H9 (cell line): ENCODE results near the gene PFN1. TPM values are rescaled to one million over a fixed set of nuclear protein-coding genes. Genes with fewer than 3 reads are reported as not detected.

Source experiments
- DNase-seq: peaks from one replicate; pipeline ENCODE4 v3.0.0-alpha.2; 2017
- H2AFZ ChIP-seq: one replicate; pipeline ENCODE4 v1.6.1; 2013; ENCODE audit warnings: mild to moderate bottlenecking, low read length, control low read depth, moderate library complexity
- H2AK5ac ChIP-seq: 2 replicates; pipeline ENCODE4 v1.6.1; 2013; ENCODE audit warnings: low read length, control low read depth, mixed read lengths; ENCODE audit not compliant: insufficient read length
- H2BK120ac ChIP-seq: one replicate; pipeline ENCODE4 v1.6.1; 2013; ENCODE audit warnings: low read depth, mild to moderate bottlenecking, low read length, control low read depth, inconsistent platforms; ENCODE audit not compliant: poor library complexity, severe bottlenecking
- H2BK12ac ChIP-seq: 2 replicates; pipeline ENCODE4 v1.6.1; 2013; ENCODE audit warnings: low read length, control low read depth, mixed read lengths, low read depth; ENCODE audit not compliant: insufficient read length
- H2BK15ac ChIP-seq: 2 replicates; pipeline ENCODE4 v1.6.1; 2013; ENCODE audit warnings: low read depth, low read length, control low read depth
- H2BK20ac ChIP-seq: one replicate; pipeline ENCODE4 v1.6.1; 2013; ENCODE audit warnings: low read depth, mild to moderate bottlenecking, low read length, control low read depth, inconsistent platforms; ENCODE audit not compliant: poor library complexity, severe bottlenecking
- H2BK5ac ChIP-seq: 2 replicates; pipeline ENCODE4 v1.6.1; 2013; ENCODE audit warnings: low read length, control low read depth, mixed read lengths; ENCODE audit not compliant: insufficient read length
- H3K14ac ChIP-seq: 2 replicates; pipeline ENCODE4 v1.6.1; 2013; ENCODE audit warnings: low read length, control low read depth; ENCODE audit not compliant: insufficient read depth
- H3K18ac ChIP-seq: 2 replicates; pipeline ENCODE4 v1.6.1; 2013; ENCODE audit warnings: low read depth, mild to moderate bottlenecking, mixed read lengths, low read length, control low read depth; ENCODE audit not compliant: insufficient read length
- H3K23ac ChIP-seq: 2 replicates; pipeline ENCODE4 v1.6.1; 2013; ENCODE audit warnings: low read length, control low read depth, mixed read lengths, low read depth; ENCODE audit not compliant: insufficient read length
- H3K23me2 ChIP-seq: 2 replicates; pipeline ENCODE4 v1.6.1; 2013; ENCODE audit warnings: low read depth, mild to moderate bottlenecking, mixed read lengths, low read length, control low read depth; ENCODE audit not compliant: insufficient read length, poor library complexity, severe bottlenecking
- H3K27ac ChIP-seq: 2 replicates; pipeline ENCODE4 v1.5.1; 2013; ENCODE audit warnings: low read length, control low read depth, mixed read lengths, low read depth; ENCODE audit not compliant: insufficient read length
- H3K27me3 ChIP-seq: 2 replicates; pipeline ENCODE4 v1.6.1; 2013; ENCODE audit warnings: low read length, control low read depth, inconsistent platforms; ENCODE audit not compliant: insufficient read depth
- H3K4ac ChIP-seq: 2 replicates; pipeline ENCODE4 v1.6.1; 2013; ENCODE audit warnings: low read depth, mild to moderate bottlenecking, control low read depth, inconsistent platforms, low read length, moderate library complexity
- H3K4me1 ChIP-seq: 2 replicates; pipeline ENCODE4 v1.6.1; 2013; ENCODE audit warnings: low read length, control low read depth, inconsistent platforms; ENCODE audit not compliant: insufficient read depth
- H3K4me2 ChIP-seq: 2 replicates; pipeline ENCODE4 v1.6.1; 2013; ENCODE audit warnings: low read length, control low read depth, mixed read lengths; ENCODE audit not compliant: insufficient read length, insufficient read depth
- H3K56ac ChIP-seq: 2 replicates; pipeline ENCODE4 v1.6.1; 2013; ENCODE audit warnings: low read depth, mild to moderate bottlenecking, mixed read lengths, low read length, control low read depth; ENCODE audit not compliant: insufficient read length
- H3K79me1 ChIP-seq: 2 replicates; pipeline ENCODE4 v1.6.1; 2013; ENCODE audit warnings: low read depth, mild to moderate bottlenecking, moderate library complexity, low read length, control low read depth, inconsistent platforms; ENCODE audit not compliant: insufficient read depth, poor library complexity, severe bottlenecking
- H3K79me2 ChIP-seq: 2 replicates; pipeline ENCODE4 v1.6.1; 2013; ENCODE audit warnings: low read length, control low read depth, inconsistent platforms; ENCODE audit not compliant: insufficient read depth
- H3K9ac ChIP-seq: 2 replicates; pipeline ENCODE4 v1.6.1; 2013; ENCODE audit warnings: low read length, control low read depth, mixed read lengths; ENCODE audit not compliant: insufficient read length; ENCODE audit errors: extremely low read depth
- H3K9me3 ChIP-seq: one replicate; pipeline ENCODE4 v1.6.1; 2013; ENCODE audit warnings: low read depth, low read length, inconsistent platforms; ENCODE audit not compliant: control insufficient read depth
- H3T11ph ChIP-seq: one replicate; pipeline ENCODE4 v1.6.1; 2013; ENCODE audit warnings: mild to moderate bottlenecking, low read length, control low read depth, inconsistent platforms
- H4K20me1 ChIP-seq: one replicate; pipeline ENCODE4 v1.6.1; 2013; ENCODE audit not compliant: control insufficient read depth, insufficient read length, insufficient read depth
- H4K5ac ChIP-seq: 2 replicates; pipeline ENCODE4 v1.6.1; 2013; ENCODE audit warnings: low read depth, mild to moderate bottlenecking, mixed read lengths, low read length, control low read depth; ENCODE audit not compliant: insufficient read length
- H4K8ac ChIP-seq: replicated peaks from 2 replicates; pipeline ENCODE4 v1.6.1; 2013; ENCODE audit warnings: low read length, control low read depth, mixed read lengths, low read depth; ENCODE audit not compliant: insufficient read length
- H4K91ac ChIP-seq: 2 replicates; pipeline ENCODE4 v1.6.1; 2013; ENCODE audit warnings: low read depth, mild to moderate bottlenecking, moderate library complexity, mixed read lengths, low read length, control low read depth; ENCODE audit not compliant: insufficient read length
- H3K27ac Mint-ChIP-seq, 3 experiments: 2 replicates in 2 of 3; 3 replicates in 1 of 3; pipeline ENCODE4 v1.8.0; 2020 to 2021; ENCODE audit warnings: mixed read lengths in 3 of 3, mild to moderate bottlenecking in 1 of 3, moderate library complexity in 1 of 3
- H3K27me3 Mint-ChIP-seq: 2 replicates; pipeline ENCODE4 v1.8.0; 2021; ENCODE audit warnings: low read depth, mild to moderate bottlenecking, moderate library complexity, mixed read lengths
- H3K36me3 Mint-ChIP-seq, 3 experiments: 2 replicates in 2 of 3; 3 replicates in 1 of 3; pipeline ENCODE4 v1.8.0; 2020 to 2021; ENCODE audit warnings: low read depth in 3 of 3, mixed read lengths in 3 of 3; ENCODE audit not compliant: insufficient read depth in 1 of 3
- H3K4me1 Mint-ChIP-seq, 2 experiments: 2 replicates each; pipeline ENCODE4 v1.8.0; 2020; ENCODE audit warnings: mixed read lengths in 2 of 2
- H3K4me3 Mint-ChIP-seq, 2 experiments: 2 replicates in 1 of 2; 3 replicates in 1 of 2; pipeline ENCODE4 v1.8.0; 2020 to 2021; ENCODE audit warnings: mild to moderate bottlenecking in 2 of 2, mixed read lengths in 2 of 2, moderate library complexity in 1 of 2
- H3K9me3 Mint-ChIP-seq, 2 experiments: 2 replicates in 1 of 2; 3 replicates in 1 of 2; pipeline ENCODE4 v1.8.0; 2020; ENCODE audit warnings: mild to moderate bottlenecking in 2 of 2, mixed read lengths in 2 of 2, moderate library complexity in 1 of 2
- WGBS: extraction: QIAGEN DNeasy Blood & Tissue Kit; methylation state at CpG from one replicate; pipeline ENCODE4 v1.1.7; 2013; ENCODE audit warnings: missing lambda C conversion rate, low lambda C conversion rate, mixed read lengths; ENCODE audit not compliant: insufficient read length; ENCODE audit errors: extremely low coverage; 5-methylcytosine and 5-hydroxymethylcytosine counted together
- total RNA-seq: library from RNA; stranded (reverse); gene quantifications from 2 replicates; pipeline ENCODE4 v1.2.1, GENCODE V29; 2021
- TF ChIP-seq, protein P1 (sequence below): fragments of 200-600 bp; sonication (generic); conservative IDR thresholded peaks from 3 replicates; pipeline ENCODE4 v1.8.0; 2021; ENCODE audit warnings: antibody characterized with exemption, mild to moderate bottlenecking

Gene PFN1
- total RNA-seq, 1 experiment from 2014 or later = 1,149 TPM

DNA sequence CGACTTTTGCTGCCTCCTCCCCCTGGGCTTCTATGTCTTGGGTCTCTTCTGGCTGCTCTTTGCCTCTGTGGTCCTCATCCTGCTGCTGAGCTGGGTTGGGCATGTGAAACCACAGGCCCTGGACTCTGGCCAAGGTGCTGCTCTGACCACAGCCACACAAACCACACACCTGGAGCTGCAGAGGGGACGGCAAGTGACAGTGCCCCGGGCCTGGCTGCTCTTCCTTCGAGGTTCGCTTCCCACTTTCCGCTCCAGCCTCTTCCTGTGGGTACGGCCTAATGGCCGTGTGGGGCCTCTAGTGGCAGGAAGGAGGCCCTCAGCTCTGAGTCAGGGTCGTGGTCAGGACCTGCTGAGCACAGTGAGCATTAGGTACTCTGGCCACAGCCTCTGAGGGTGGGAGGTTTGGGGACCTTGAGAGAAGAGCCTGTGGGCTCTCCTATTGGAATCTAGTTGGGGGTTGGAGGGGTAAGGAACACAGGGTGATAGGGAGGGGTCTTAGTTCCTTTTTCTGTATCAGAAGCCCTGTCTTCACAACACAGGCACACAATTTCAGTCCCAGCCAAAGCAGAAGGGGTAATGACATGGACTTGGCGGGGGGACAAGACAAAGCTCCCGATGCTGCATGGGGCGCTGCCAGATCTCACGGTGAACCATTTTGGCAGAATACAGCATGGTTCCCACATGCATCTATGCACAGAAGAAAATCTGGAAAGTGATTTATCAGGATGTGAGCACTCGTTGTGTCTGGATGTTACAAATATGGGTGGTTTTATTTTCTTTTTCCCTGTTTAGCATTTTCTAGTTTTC is 14.0 kb downstream of the PFN1 start:
- H3K9me3 ChIP-seq = no peaks in the 10 kb centered on the region
- H3K27ac ChIP-seq = no peak overlapping the region
- peaks cover 4% of the 10 kb centered on the region; the same call in 1 of the 2 replicates for H3K79me2 ChIP-seq
- H2BK120ac ChIP-seq = no peak overlapping the region
- H2BK15ac ChIP-seq = no peak overlapping the region
- peak; percentile 81 for DNase-seq
- no peak overlapping the region for H3K18ac ChIP-seq
- H4K5ac ChIP-seq = no peak overlapping the region
- H2BK12ac ChIP-seq = no peak overlapping the region
- Mint-ChIP-seq H3K4me3 (no peak overlapping the region), H3K27ac (peak overlapping the region in 2 of 3 experiments; percentile 14 to 78; a peak in 3 of 7 replicates), H3K36me3 (peaks cover 19 to 53% (median 25%) of the 10 kb centered on the region in 3 experiments), H3K27me3 (no peaks in the 10 kb centered on the region; the same call in 1 of the 2 replicates), H3K9me3 (no peaks in the 10 kb centered on the region; a peak in 1 of 5 replicates), H3K4me1 (peaks cover 28 to 29% of the 10 kb centered on the region in 2 experiments)
- H3K56ac ChIP-seq = no peak overlapping the region
- H3K23ac ChIP-seq = no peak overlapping the region
- no peak overlapping the region for H3K4ac ChIP-seq
- H3K27me3 ChIP-seq = no peaks in the 10 kb centered on the region
- WGBS = no CpG with 5 or more reads among the region's 14 CpGs
- H2AFZ ChIP-seq = no peak overlapping the region
- H3K9ac ChIP-seq = no peak overlapping the region
- peaks cover 5% of the 10 kb centered on the region for H3K79me1 ChIP-seq
- H3K23me2 ChIP-seq = peaks cover 8% of the 10 kb centered on the region
- TF ChIP-seq, protein P1, sequence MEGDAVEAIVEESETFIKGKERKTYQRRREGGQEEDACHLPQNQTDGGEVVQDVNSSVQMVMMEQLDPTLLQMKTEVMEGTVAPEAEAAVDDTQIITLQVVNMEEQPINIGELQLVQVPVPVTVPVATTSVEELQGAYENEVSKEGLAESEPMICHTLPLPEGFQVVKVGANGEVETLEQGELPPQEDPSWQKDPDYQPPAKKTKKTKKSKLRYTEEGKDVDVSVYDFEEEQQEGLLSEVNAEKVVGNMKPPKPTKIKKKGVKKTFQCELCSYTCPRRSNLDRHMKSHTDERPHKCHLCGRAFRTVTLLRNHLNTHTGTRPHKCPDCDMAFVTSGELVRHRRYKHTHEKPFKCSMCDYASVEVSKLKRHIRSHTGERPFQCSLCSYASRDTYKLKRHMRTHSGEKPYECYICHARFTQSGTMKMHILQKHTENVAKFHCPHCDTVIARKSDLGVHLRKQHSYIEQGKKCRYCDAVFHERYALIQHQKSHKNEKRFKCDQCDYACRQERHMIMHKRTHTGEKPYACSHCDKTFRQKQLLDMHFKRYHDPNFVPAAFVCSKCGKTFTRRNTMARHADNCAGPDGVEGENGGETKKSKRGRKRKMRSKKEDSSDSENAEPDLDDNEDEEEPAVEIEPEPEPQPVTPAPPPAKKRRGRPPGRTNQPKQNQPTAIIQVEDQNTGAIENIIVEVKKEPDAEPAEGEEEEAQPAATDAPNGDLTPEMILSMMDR = peak; percentile 50
- no peak overlapping the region for H2AK5ac ChIP-seq
- no peaks in the 10 kb centered on the region for H3K4me1 ChIP-seq
- no peak overlapping the region for H2BK5ac ChIP-seq
- H4K91ac ChIP-seq = no peak overlapping the region
- no peak overlapping the region for H3K14ac ChIP-seq
- H2BK20ac ChIP-seq = no peak overlapping the region
- H4K20me1 ChIP-seq = peaks cover 7% of the 10 kb centered on the region
- H4K8ac ChIP-seq = no peak overlapping the region
- H3K4me2 ChIP-seq = no peak overlapping the region
- H3T11ph ChIP-seq = no peak overlapping the region
